Erythroblast (primary cell): ENCODE measurements around the gene BMP2K.

Source experiments
- GATA1 ChIP-seq: IDR thresholded peaks from 2 replicates; pipeline ENCODE4 v1.6.1; 2011; ENCODE audit warnings: low read depth, mild to moderate bottlenecking, control low read depth, low read length, moderate library complexity
- POLR2A ChIP-seq: IDR thresholded peaks from 2 replicates; pipeline ENCODE4 v1.6.1; 2011; ENCODE audit warnings: mild to moderate bottlenecking, low read length

- no peak for TF ChIP-seq POLR2A
- TF ChIP-seq GATA1: no peak
These were observed 164.6 kb downstream of the BMP2K start for GRCh38 chr4:78940752-78941151.
